ENCODE measurements around the gene DDC.

- TF ChIP-seq POLR2A (IDR thresholded peaks at IDR 0.05) (no peak), CTCF (IDR thresholded peaks at IDR 0.05 in 4 of 5, conservative IDR thresholded peaks at IDR 0.05 in 1 of 5) (no peak)
Measured at GRCh38 chr7:50463035-50463434, 102.2 kb downstream of the DDC start.
